Testis (tissue), 3 donors: ENCODE data around the gene ZNF561. TPM values are rescaled to one million over a fixed set of nuclear protein-coding genes. Genes with fewer than 3 reads are reported as not detected.

Experiments used
- DNase-seq: peaks from one replicate; pipeline ENCODE4 v3.0.0-alpha.2; 2019
- H3K27ac ChIP-seq, 2 donors: fragments of 200-600 bp; sonication (generic); one replicate each; pipeline ENCODE4 v1.5.1; 2019
- H3K27me3 ChIP-seq: fragments of 200-600 bp; sonication (generic); one replicate; pipeline ENCODE4 v1.5.1; 2019
- H3K36me3 ChIP-seq: fragments of 200-600 bp; sonication (generic); one replicate; pipeline ENCODE4 v1.5.1; 2017; ENCODE audit warnings: low read depth; ENCODE audit errors: missing control alignments
- H3K4me1 ChIP-seq: fragments of 200-600 bp; sonication (generic); one replicate; pipeline ENCODE4 v1.5.1; 2019
- H3K4me3 ChIP-seq, 2 donors: fragments of 200-600 bp; sonication (generic); one replicate each; pipeline ENCODE4 v1.5.1; 2017 to 2019
- H3K9me3 ChIP-seq: fragments of 200-600 bp; sonication (generic); one replicate; pipeline ENCODE4 v1.5.1; 2017
- POLR2A ChIP-seq: fragments of 450-650 bp; IDR thresholded peaks from one replicate; pipeline ENCODE4 v1.6.1; 2017; ENCODE audit warnings: antibody characterized with exemption, mild to moderate bottlenecking, moderate library complexity
- WGBS, 2 donors: methylation state at CpG; one replicate each; pipeline ENCODE4 v1.1.5; 2018; 5-methylcytosine and 5-hydroxymethylcytosine counted together
- intact Hi-C: fragments of 100-400 bp; cut with DNase I; formaldehyde crosslinking; loops from one replicate; pipeline ENCODE4 v1.15.1; 2023; ENCODE audit warnings: low total_unique reads
- polyA plus RNA-seq: library from polyadenylated mRNA; stranded (reverse); fragments of 350-450 nt; fragmentation: Illumina TruSeq; extraction: RNeasy Lipid Tissue Mini Kit (QIAGEN cat#74804); gene quantifications from one replicate; pipeline ENCODE4 v1.2.3, GENCODE V29; 2014; ENCODE audit warnings: low read depth, low replicate concordance; ENCODE audit not compliant: insufficient read depth
- total RNA-seq, 2 donors: library from RNA; depleted of rRNA; stranded (reverse); fragments of >200 nt; gene quantifications; one replicate each; pipeline ENCODE4 v1.2.3, GENCODE V29; 2016
- TF ChIP-seq, protein P1 (sequence below), 3 experiments: fragments of 450-650 bp in 2 of 3; fragments of 200-600 bp in 1 of 3; sonication (generic) in 1 of 3; IDR thresholded peaks; one replicate each; pipeline ENCODE4 v1.5.1; 2016 to 2019; ENCODE audit warnings: antibody characterized with exemption in 3 of 3, mild to moderate bottlenecking in 2 of 3, moderate library complexity in 1 of 3

The ZNF561 gene
- total and polyA plus RNA-seq, 3 donors from 2014 or later, result 16.9 to 37.7 (median 19.3) TPM

DNA sequence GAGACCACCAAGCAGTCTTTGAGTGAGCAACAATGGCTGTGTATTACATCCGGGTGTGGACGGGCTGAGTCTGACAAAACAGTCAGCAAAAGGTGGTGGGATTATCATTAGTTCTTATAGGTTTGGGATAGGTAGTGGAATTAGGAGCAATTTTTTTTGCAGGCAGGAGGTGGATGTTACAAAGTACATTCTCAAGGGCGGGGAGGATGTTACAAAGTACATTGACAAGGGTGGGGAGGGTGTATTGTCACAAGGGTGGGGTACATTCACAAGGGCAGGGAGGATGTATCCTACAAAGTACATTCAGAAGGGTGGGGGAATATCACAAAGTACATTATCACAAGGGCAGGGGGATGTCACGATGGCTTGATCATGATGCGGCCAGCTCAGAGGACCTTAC, 15.0 kb upstream of the ZNF561 start:
- intact Hi-C loops, result no loop called here
- Histone ChIP-seq H3K9me3 (no peaks in the 10 kb centered on the region), H3K36me3 (no peaks in the 10 kb centered on the region), H3K27ac (no peak overlapping the region), H3K27me3 (no peaks in the 10 kb centered on the region), H3K4me1 (no peaks in the 10 kb centered on the region), H3K4me3 (no peak overlapping the region)
- TF ChIP-seq, protein P1, sequence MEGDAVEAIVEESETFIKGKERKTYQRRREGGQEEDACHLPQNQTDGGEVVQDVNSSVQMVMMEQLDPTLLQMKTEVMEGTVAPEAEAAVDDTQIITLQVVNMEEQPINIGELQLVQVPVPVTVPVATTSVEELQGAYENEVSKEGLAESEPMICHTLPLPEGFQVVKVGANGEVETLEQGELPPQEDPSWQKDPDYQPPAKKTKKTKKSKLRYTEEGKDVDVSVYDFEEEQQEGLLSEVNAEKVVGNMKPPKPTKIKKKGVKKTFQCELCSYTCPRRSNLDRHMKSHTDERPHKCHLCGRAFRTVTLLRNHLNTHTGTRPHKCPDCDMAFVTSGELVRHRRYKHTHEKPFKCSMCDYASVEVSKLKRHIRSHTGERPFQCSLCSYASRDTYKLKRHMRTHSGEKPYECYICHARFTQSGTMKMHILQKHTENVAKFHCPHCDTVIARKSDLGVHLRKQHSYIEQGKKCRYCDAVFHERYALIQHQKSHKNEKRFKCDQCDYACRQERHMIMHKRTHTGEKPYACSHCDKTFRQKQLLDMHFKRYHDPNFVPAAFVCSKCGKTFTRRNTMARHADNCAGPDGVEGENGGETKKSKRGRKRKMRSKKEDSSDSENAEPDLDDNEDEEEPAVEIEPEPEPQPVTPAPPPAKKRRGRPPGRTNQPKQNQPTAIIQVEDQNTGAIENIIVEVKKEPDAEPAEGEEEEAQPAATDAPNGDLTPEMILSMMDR (IDR thresholded peaks at IDR 0.05), result no peak
- no peak for TF ChIP-seq POLR2A
- WGBS, 2 donors, result 94 to 97% methylated on average over 5 of the region's 5 CpGs
- no peak for DNase-seq

DNA sequence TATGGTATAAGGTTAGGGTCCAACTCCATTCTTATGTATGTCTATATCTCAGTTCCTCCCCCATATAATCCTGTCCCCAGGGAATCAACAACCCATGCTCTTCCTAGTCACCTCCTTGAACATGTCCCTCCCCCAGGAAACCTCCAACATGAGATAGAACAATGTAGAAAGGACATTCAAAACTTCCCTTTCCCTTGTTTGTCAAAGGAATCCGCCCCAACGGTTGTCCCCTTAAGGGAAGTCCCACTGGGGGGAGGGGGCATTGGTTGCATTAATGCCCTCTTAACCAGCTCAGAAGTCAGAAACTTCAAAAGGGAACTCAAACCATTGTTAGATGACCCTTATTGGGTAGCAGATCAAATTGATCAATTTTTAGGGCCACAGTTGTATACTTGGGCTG, 6.8 kb upstream of the ZNF561 start:
- no peak overlapping the region for H3K27ac ChIP-seq

DNA sequence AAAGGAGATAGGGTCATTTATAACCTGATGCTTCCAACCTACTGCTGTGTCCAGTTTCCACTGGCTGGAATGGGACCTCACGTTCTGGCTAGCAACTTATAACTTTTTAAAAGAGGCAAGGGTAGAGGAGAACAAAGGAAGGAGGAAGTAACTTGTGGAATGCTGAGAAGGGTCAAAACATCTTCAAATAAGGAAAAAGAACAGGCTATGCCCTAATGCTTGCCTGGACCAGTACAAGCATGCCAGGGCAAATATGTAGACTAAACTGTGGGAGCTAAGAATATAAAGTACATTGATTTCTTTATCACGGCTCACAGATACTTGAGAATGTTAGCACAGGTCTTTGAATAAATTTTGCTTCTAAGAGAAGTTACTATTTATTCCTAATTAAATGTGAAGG, 1.5 kb upstream of the ZNF561 start:
- TF ChIP-seq, protein P1 (IDR thresholded peaks at IDR 0.05), result no peak
- no peak for TF ChIP-seq POLR2A
- Histone ChIP-seq H3K36me3 (no peaks in the 10 kb centered on the region), H3K27ac (peak overlapping the region; percentile 20 to 90), H3K9me3 (no peaks in the 10 kb centered on the region), H3K4me1 (peaks cover 16% of the 10 kb centered on the region), H3K4me3 (no peak overlapping the region), H3K27me3 (no peaks in the 10 kb centered on the region)
- intact Hi-C loops, result loop anchor here (10.0 kb wide), 1 partner anchor 142 kb away; the partner anchor contains the start of gene ZNF846
- WGBS, 2 donors, result 36 to 44% methylated on average over 2 of the region's 2 CpGs
- no peak for DNase-seq

More for the DNA sequence above, 6.8 kb upstream of the ZNF561 start:
- H3K27me3 ChIP-seq, result no peaks in the 10 kb centered on the region
- no peak overlapping the region for H3K4me3 ChIP-seq
- H3K9me3 ChIP-seq, result no peaks in the 10 kb centered on the region
- TF ChIP-seq, protein P1 (IDR thresholded peaks at IDR 0.05), result no peak
- no peak for TF ChIP-seq POLR2A
- 68 to 87% methylated on average over 2 of the region's 2 CpGs for WGBS, 2 donors
- H3K36me3 ChIP-seq, result no peaks in the 10 kb centered on the region
- no peaks in the 10 kb centered on the region for H3K4me1 ChIP-seq
- intact Hi-C loops, result loop anchor here (10.0 kb wide), 1 partner anchor 137 kb away; the partner anchor contains the start of gene ZNF846
- DNase-seq, result no peak

DNA sequence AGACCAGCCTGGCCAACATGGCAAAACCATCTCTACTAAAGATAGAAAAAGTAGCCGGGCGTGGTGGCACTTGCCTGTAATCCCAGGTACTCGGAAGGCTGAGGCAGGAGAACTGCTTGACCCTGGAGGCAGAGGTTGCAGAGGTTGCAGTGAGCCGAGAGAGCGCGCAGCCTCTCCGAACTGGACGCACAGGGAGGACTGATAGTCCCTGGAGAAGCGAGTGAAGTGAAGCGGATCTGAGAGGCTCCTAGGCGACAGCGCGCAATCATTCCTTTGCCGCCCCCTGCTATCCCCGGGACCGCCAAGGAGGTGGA, 233 bp downstream of the ZNF561 start:
- intact Hi-C loops, result loop anchor here (10.0 kb wide), 1 partner anchor 144 kb away; the partner anchor contains the start of gene ZNF846

DNA sequence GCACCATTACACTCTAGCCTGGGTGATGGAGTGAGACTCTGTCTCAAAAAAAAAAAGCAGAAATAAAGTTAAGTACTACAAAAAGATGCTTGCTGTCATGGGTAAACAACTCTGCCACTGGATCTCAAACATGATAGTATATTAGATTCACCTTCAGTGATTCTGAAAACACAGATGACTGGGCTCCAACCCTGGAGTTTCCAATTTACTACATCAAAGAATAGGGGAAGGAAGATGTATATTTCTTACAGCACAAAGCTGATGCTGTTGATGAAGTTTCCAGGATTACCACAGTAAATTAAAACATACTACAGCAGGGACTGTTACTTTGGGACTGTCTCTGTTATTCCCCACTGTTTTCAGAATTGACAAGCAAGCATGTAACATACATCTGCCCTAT, 5.2 kb downstream of the ZNF561 start:
- no peak overlapping the region for H3K27ac ChIP-seq
- no peak for DNase-seq
- no peaks in the 10 kb centered on the region for H3K9me3 ChIP-seq
- H3K4me1 ChIP-seq, result peaks cover 6% of the 10 kb centered on the region
- TF ChIP-seq, protein P1 (IDR thresholded peaks at IDR 0.05), result no peak
- TF ChIP-seq POLR2A, result no peak
- no peaks in the 10 kb centered on the region for H3K27me3 ChIP-seq
- no peak overlapping the region for H3K4me3 ChIP-seq
- H3K36me3 ChIP-seq, result no peaks in the 10 kb centered on the region
- intact Hi-C loops, result no loop called here

More for the DNA sequence above, 233 bp downstream of the ZNF561 start:
- Histone ChIP-seq H3K9me3 (no peaks in the 10 kb centered on the region), H3K4me3 (peak overlapping the region; percentile 69 to 97), H3K36me3 (no peaks in the 10 kb centered on the region), H3K27me3 (no peaks in the 10 kb centered on the region), H3K4me1 (peaks cover 16% of the 10 kb centered on the region), H3K27ac (peak overlapping the region; percentile 90 to 94)
- TF ChIP-seq, protein P1 (IDR thresholded peaks at IDR 0.05), result no peak
- TF ChIP-seq POLR2A, result no peak
- DNase-seq, result no peak
- 0 to 3% methylated on average over 3 to 16 of the region's 16 CpGs for WGBS, 2 donors
